GM19023 (cell line): ENCODE data around the gene RAD18.
A peak's percentile ranks its signal among the peaks of the same experiment; 100 is the strongest.

Experiments used
- ATAC-seq: cut with Tn5 transposase; IDR thresholded peaks from one replicate; pipeline ENCODE4 v1.9.1; 2021; ENCODE audit warnings: mild to moderate bottlenecking, moderate library complexity; ENCODE audit not compliant: unreplicated experiment

RAD18 gene, protein sequence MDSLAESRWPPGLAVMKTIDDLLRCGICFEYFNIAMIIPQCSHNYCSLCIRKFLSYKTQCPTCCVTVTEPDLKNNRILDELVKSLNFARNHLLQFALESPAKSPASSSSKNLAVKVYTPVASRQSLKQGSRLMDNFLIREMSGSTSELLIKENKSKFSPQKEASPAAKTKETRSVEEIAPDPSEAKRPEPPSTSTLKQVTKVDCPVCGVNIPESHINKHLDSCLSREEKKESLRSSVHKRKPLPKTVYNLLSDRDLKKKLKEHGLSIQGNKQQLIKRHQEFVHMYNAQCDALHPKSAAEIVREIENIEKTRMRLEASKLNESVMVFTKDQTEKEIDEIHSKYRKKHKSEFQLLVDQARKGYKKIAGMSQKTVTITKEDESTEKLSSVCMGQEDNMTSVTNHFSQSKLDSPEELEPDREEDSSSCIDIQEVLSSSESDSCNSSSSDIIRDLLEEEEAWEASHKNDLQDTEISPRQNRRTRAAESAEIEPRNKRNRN

DNA sequence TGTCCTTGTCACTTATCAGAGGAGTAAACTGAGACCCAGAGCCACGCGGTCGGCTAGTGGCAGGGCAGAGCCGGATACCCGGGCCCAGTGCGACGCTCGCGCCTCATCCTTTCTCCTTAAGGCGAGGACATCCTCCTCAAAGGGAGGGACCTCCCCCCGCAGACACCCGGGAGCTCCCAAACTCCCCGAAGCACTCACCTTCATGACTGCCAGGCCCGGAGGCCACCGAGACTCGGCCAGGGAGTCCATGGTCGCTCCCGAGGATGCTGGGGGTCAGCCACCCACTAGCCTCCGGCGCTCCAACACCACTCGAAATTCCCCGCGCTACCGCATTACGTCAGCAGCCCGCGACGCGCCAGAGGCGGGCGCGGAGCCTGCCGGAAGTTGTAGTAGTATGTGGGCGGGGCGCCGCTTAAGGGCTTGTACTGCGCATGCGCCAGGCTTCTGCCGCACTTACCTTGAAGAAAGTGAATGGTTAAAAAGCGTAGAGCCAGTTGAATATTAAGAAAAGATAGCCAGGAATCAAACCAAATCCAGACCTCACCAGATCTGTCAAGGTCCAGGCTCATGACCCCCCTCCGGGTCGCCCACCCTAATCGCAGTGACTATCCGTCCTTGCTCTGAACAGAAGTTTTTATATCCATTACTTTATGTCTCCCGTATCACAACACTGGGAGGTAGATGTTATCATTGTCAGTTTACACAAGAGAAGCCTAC lies at the start of gene RAD18:
Gene RAD18, minus strand, starts transcription at position 336 of the 717 bp plus-strand sequence. Its CDS starts 87 bp downstream, at position 249.
- ATAC-seq: peak; percentile 93

DNA sequence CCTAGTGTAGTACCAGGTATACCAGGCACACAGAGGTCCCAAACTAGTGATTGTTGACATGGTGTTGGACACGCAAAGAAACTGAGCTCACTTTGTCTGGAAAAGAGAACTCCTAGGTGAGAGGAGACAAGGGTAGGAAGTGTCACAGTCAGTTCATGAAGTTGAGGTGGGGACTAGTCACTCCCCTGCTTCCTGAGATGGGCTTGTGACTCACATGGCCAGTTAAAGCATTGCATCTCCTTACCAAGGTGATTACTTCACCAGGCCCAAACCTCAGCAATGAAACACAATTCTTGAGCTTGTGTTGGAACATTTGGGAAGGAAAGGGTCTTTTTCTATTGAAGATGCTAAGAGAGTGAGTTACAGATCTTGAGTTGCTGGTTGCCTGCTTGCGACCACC lies 49.2 kb upstream of the RAD18 start:
- no peak for ATAC-seq

DNA sequence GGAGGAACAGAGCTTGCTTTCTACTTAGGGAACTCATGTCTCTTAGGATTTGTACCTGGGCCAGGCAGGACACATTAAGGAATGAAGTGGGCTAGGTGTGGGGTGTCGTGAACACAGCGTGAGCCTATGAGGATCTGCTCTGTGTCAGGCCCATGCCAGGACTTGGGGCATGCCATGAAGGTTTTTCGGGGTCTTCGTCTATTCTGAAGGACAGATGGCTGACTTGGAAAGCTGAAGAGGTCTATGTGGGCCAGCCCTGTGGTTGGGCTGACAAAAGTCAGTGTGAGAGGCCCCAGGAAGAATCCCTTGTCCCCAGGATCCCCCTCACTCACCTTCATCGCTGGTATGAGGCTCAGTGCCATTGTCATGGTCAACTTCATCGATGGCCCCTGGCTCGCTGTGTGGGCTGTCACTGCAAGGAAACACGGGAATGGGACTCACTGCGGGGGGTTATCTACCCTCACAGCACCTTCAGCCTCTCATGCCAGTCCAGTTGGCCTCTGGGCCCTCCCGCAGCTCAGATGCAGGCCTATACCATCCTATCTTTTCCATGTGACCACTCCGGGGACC lies 46.8 kb upstream of the RAD18 start:
- no peak for ATAC-seq

DNA sequence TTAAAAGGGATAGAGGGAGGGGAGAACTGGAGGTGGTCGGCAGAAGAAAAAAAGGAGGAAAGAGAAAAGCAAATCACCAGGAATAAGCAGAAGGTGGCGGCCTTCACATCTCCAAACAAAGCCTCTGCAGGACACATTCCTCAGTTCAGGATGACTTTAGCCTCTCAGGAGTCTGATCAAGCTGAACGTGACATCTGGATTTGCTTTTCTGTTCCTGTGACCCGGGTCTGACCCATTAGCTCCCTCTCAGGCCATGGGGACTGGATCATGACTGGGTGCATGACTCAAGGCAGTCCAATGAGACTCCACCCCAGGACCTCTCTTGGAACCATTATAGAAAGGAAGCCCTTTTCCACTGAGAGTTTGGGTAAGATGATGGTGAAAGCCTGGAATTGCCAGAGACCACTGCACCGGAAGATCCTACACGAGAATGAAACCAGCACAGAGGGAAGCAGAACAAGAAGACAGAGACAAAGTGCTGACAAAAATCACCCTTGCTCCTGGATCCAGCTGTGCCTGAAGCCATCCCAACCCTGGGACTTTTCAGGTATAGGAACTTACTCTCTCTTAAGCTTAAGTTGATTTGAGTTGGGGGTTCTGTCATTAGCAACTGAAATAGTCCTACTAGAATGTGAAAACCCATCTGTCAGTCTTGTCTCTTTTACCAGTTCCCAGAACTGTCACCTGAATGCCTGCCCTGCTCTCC lies 45.4 kb upstream of the RAD18 start:
- no peak for ATAC-seq

DNA sequence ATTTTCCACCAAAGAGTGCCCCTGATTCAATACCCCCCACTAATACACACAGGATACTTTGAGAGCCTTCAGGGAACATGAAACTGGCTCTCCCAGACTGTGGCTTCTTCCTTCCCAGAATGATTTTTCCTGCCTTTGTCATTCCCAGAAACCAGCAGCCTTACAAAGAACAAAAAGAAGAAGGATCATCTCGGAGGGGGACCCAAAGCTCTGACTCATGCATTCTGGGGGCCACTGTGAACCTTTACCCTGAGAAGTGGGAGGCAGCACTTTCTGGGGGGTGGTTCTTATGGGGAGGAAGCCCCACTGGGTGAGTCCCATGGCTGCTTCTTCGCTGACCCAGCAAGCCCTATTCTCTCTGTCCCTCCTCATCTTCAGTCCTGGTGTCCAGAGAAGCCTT lies 44.7 kb upstream of the RAD18 start:
- no peak for ATAC-seq

DNA sequence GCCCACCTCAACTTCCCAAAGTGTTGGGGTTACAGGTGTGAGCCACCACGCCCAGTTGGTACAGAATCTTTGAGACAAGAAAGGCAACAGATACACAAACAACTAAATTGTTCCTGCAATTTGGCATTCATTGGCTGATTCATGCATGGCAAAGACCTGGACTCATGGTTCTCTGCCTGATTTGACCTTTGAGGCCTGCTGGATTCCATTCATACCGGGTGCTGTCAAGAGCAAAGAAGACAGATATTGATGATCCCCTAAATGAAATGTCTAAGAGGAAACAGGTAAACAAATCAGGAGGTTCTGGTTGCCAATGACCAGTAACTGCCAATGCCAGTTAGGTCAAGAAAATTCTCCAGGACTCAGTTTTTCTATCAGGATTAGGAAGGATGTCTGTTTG lies 43.9 kb upstream of the RAD18 start:
- ATAC-seq: no peak

DNA sequence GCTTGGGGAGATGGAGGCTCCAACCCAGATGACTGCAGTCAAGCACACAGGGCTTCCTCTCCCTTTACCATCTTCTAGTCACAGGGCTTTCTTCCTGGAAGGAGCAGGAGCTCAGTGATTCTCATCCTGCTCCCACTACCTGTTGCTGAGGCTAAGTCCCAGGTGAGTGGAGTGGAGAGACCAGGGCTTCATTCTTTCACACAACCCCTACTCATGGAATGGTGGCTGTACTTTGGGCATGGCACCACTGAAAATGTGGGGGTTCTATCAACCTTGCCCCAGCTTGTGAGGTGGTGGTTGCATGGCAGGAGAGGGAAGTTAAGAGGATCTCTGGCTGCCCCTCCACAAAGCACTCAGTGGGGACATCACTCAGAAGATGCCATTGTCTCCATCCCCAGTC lies 36.8 kb upstream of the RAD18 start:
- ATAC-seq: no peak

DNA sequence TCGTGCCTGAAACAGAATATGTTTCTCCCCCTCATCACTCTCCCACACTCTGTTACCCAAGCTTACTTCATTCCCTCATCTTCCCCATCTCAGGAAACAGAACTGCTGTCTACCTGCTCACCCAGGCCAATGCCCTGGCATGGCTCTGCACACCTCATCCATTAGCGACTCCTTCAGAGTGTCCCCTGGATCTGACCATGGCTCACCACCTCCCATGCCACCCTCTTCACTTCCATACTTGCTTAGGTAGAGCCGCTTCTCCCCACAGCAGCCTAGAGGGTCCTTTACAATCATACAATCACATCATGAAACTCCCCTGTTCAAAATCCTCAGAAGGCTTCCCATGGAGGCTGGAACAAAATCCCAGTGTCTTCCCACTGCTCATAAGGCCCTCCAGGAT lies 33.9 kb upstream of the RAD18 start:
- no peak for ATAC-seq

DNA sequence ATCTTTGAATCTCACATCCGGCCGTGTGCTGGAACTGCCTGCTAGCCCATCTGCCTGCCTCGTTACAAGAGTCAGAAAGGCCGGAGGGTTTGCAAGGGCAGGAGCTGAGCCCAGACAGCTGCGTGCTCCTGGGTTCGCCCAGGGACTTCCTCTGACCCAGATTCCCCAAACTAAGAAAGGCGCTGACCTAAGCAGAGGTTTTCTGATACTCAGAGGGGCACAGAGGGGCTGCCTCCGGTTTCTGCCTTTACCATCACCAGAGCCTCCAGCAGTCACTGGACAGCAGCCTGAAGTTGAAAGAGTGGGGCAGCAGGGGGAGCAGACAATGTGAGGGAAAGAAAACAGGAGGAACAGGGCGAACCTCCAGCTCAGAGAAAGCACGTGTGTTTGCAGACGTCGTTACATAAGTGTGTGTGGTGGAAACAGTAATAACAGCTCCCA lies 33.4 kb upstream of the RAD18 start:
- ATAC-seq: no peak

DNA sequence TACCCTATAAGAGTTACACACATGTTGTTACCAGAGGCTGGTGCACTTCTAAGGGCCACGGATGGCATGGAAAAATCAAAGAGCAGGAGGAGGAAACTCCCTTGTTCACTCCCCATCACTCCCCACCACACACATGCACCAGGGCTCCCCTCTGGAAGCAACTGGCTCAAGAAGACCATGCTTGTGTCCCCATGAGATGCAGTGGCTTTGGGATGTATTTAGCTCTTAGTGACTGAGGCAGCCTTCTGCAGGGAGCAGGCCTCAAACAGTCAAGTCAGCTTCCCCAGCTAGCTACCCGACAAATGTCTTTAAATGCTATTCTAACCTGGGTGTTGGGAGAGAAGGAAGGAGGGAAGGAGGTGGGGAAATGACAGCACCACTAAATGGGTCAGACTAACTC lies 32.9 kb upstream of the RAD18 start:
- ATAC-seq: no peak

DNA sequence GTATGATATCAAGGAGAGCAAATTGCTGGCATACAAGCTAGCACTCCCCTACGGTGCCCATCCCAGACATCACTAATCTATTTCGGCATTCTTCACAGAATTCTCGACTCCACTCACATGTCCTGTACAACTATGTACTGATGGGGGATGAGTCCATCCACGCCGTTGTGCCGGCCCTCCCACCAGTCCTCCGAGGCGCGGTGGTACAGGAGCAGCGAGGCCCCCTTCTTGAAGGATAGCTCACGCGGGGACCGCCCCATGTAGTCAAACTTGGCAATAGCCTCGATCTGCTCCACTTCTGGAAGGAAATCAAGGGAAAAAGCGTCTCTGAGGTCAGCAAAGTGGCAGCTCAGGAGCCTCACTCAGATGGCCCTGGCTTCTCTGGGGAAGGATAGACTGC lies 31.0 kb upstream of the RAD18 start:
- ATAC-seq: no peak

DNA sequence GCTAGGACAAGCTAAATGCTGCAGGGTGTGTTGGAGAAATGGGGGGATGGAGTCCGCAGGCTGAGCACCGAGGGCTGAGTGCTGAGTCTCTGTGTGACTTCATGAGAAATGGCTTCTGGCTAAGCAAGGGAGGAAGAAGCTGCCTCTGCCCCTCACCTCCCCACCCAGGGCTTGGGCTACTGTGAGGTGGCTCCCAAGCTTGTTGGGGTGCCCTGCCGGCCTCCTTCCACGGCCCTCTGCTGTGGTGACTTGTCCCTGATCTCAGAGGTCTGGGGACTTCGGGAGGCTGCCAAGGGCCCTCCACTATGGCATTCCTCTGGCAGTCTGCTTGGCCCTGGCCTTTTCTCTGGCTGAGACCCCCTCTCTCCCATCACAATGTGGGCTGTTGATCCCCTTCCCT lies 30.1 kb upstream of the RAD18 start:
- no peak for ATAC-seq

DNA sequence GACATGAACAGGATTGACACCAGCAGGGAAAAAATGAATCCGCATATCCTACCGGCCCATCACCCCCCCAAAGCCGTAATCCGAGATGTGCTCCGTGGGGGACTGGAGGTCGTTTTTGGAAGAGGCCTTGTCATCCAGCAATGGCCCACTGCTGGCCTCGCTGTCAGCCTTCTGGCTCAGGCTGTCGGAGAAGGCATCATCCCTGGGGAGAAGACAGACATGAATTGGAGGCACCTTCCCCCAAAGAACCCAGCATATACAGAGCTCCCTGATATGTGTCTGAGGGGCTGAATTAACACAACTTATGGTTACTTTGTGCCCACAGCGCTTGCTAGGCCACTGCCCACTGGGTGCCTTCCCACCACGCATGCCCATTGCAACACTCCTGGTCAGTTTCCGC lies 29.6 kb upstream of the RAD18 start:
- no peak for ATAC-seq

DNA sequence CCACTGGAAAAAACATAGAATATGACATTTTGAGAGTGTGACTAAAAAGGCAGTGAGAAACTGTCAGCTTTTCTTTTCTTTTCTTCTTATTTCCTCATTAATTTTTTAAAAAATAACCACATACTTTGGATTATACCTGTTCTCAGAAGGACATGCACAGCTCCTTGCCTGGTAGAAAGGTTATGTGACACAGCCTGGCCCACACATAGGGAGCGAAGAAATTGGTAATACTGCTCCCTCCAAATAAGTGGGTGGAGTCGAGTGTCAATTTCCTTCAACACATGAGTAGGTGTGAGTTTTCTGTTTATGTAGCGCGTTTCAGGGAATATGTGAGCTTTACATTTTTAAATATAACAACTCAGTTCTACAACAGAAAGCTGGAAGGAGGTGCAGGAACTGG lies 28.9 kb upstream of the RAD18 start:
- ATAC-seq: no peak

DNA sequence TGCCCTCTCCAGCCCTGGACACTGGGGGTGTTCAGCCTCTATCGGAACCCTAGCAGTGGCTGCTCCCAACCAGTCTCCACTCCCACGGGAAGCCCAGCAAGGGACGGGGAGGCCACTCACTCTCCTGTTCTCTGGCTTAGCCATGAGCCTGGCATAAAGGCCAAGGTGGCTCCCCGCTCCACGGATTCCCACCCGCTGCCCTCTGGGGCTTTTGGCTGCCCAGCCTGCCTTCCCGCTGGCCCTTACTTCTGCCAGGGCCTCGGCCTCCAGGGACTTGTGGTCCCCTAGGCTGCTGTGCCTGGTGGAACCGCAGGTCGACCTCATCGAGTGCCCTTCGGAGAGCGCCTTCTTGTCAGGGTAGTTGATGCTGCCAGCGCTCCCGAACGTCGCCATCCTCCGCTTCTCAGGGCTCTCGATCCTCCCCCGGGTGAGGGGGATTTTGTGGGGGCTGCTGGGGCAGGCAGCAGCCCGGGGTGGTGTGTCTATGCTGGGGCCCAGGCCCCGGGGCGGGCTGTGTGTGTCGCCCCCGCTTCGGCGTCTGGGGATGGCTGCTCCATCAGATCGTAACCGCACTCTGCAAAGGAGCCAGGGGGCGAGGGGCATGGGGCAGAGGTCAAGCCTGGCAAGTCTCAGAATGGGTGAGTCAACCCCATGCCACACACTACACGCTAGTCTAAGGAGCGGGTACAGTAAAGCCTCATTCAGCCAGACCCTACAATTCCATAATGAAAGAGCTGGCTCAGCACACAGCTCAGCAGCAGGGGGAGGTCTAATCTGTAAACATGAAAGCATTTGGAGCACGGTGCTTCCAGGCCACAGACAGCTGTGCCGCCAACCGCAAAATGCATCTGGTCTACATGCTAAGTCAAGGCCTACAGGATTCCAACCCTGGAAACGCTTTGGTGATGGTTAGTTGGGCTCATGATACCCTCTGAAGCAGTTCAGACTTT lies 27.3 kb upstream of the RAD18 start:
- no peak for ATAC-seq

DNA sequence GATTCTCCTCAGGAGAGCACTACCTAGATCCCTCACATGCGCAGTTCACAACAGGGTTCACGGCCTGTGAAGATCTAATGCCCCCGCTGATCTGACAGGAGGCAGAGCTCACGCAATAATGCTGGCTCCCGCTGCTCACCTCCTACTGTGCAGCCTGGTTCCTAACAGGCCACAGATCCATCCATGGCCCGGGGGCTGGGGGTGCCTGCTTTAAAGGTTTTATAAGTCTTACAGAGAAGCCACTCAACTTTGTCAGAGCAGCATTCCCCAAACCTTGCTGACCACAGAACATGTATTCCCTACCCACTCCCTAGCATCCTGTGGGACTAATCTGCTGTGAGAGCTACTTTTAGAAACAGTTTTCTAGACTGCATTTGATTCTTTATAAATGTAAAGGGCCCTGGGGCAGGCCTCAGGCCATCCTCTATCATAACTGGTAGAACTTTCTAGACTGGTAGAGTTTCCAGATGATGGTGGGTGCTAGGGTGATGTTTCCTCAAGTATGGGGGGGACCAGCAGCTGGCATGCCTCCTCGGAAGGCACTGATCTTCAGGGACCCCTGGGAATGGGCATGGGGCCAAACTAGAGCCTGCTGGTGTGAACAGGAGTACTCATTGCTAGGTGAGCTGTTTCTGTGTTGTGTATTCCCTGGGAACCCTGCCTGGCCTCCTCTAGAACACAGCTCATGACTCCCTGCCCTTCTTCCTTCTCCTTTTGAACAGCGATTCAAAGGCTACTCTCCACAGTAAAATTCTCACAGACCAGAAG lies 25.7 kb upstream of the RAD18 start:
- ATAC-seq: no peak

DNA sequence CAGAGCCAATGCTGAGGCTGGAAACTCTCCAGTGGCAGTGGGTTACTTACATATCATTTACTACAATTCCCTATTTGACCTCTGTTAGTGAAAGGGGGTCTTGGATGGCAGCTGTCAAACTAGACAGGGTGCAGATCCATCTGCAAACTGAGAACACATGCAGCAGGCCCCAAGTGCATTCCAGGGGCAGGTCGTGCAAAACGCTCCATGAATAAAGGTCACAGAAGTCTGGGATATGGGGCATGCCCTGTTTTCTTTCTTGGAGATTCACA lies 25.0 kb upstream of the RAD18 start:
- ATAC-seq: no peak

DNA sequence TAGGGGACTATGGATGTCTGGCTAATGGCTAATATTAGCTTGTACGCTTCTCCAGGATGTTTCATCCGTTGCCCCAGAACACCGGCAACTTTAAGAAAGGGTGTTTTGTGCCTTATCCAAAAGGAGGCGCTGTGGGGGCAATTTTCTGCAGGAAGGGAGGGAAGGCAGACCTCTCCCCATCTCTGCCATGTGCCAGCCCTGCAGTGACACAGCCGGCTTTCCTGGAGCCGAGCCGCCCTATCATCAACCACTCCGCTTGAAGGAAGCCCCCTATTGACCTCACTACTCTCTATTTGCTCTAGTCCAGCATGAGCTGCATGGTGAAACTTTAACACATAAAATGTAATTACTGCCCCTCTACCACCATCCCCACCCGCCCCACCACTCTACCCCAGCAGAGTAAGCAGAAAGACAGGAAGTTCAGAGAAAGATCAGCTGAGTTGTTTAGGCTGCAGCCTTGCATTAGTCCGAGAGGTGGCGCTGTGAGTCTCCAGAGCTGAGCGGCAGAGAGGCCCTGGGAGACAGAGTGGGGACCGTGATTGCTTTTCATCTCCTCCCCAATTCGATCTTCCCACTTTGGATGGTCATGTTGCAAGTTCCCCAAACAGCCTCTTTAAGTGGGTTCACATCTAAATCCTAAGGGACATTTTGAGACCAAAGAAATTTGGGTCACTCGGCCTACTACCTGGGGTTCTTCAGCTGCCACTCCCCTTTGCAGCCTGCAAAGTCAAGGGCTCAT lies 24.5 kb upstream of the RAD18 start:
- ATAC-seq: peak; percentile 69

DNA sequence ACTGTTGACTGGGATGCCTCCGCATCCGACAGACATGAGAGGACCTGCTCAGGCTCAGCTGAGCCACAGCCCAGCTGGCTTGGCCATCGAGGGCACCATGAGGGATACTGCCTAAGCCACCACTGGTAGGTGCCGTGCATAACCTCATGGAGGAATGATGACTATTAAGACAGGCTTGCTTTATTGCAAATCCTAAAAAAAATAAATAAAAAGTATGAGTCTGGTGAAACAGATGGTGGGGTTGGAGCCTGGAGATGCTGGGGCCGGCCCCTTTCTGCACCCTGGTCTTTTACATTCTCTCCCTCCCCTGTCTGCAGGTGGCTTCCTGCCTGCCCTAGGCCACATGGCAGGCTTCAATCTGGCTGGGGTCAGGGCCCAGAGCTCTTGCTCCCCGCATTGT lies 24.0 kb upstream of the RAD18 start:
- no peak for ATAC-seq
